Measurements from ENCODE around the gene EML1.

The EML1 gene

GRCh38 chr14:99952039-99952438, 158.8 kb downstream of the EML1 start:
- FAIRE-seq (no peak), DNase-seq (ENCODE audit: insufficient read length, low spot score) (no peak)

GRCh38 chr14:99952453-99952852, 159.2 kb downstream of the EML1 start:
- FAIRE-seq: no peak
- no peak for DNase-seq (ENCODE audit: insufficient read length, low spot score)

- DNase-seq (ENCODE audit: insufficient read length, low spot score): no peak
- FAIRE-seq: no peak
Observed at GRCh38 chr14:99955826-99956455, 162.7 kb downstream of the EML1 start.

- DNase-seq (ENCODE audit: insufficient read length, low spot score) (no peak), FAIRE-seq (no peak)
Observed at GRCh38 chr14:99958380-99958779, 165.2 kb downstream of the EML1 start.

GRCh38 chr14:99961826-99962518, 168.8 kb downstream of the EML1 start:
- DNase-seq (ENCODE audit: insufficient read length, low spot score) (no peak), FAIRE-seq (no peak)

GRCh38 chr14:99964979-99965378, 171.8 kb downstream of the EML1 start:
- FAIRE-seq (no peak), DNase-seq (ENCODE audit: insufficient read length, low spot score) (no peak)

GRCh38 chr14:99966037-99966835, 173.0 kb downstream of the EML1 start:
- FAIRE-seq (no peak), DNase-seq (ENCODE audit: insufficient read length, low spot score) (no peak)

GRCh38 chr14:99966912-99967311, 173.7 kb downstream of the EML1 start:
- no peak for DNase-seq (ENCODE audit: insufficient read length, low spot score)
- FAIRE-seq: no peak

GRCh38 chr14:99968191-99968920, 175.1 kb downstream of the EML1 start:
- DNase-seq (ENCODE audit: insufficient read length, low spot score) (no peak), FAIRE-seq (no peak)

- DNase-seq (ENCODE audit: insufficient read length, low spot score): no peak
Observed at GRCh38 chr14:99968941-99969340, 175.7 kb downstream of the EML1 start.

GRCh38 chr14:99969673-99970322, 176.6 kb downstream of the EML1 start:
- no peak for FAIRE-seq
- no peak for DNase-seq (ENCODE audit: insufficient read length, low spot score)

More at GRCh38 chr14:99968941-99969340, 175.7 kb downstream of the EML1 start:
- no peak for FAIRE-seq

- FAIRE-seq (no peak), DNase-seq (ENCODE audit: insufficient read length, low spot score) (peak; percentile 79)
Observed at GRCh38 chr14:99971087-99971940, 178.1 kb downstream of the EML1 start.

GRCh38 chr14:99971941-99972747, 178.9 kb downstream of the EML1 start:
- DNase-seq (ENCODE audit: insufficient read length, low spot score) (no peak), FAIRE-seq (no peak)

- FAIRE-seq: no peak
- DNase-seq (ENCODE audit: insufficient read length, low spot score): no peak
Observed at GRCh38 chr14:99972748-99973466, 179.7 kb downstream of the EML1 start.

- no peak for FAIRE-seq
- no peak for DNase-seq (ENCODE audit: insufficient read length, low spot score)
Observed at GRCh38 chr14:99975190-99975589, 182.0 kb downstream of the EML1 start.

GRCh38 chr14:99976021-99976420, 182.8 kb downstream of the EML1 start:
- FAIRE-seq (no peak), DNase-seq (ENCODE audit: insufficient read length, low spot score) (no peak)

GRCh38 chr14:99976681-99977080, 183.5 kb downstream of the EML1 start:
- no peak for DNase-seq (ENCODE audit: insufficient read length, low spot score)
- FAIRE-seq: no peak

GRCh38 chr14:99980299-99980698, 187.1 kb downstream of the EML1 start:
- FAIRE-seq (no peak), DNase-seq (ENCODE audit: insufficient read length, low spot score) (no peak)
